Ramos (cell line): Measurements from ENCODE around the gene RBKS.

Source experiments
- in situ Hi-C: fragments of 300-500 bp; cut with MboI; formaldehyde crosslinking; loops from one replicate; pipeline ENCODE4 v1.14.3; 2022; ENCODE audit warnings: low sequenced_read_pairs; ENCODE audit not compliant: unreplicated experiment

The RBKS gene

DNA sequence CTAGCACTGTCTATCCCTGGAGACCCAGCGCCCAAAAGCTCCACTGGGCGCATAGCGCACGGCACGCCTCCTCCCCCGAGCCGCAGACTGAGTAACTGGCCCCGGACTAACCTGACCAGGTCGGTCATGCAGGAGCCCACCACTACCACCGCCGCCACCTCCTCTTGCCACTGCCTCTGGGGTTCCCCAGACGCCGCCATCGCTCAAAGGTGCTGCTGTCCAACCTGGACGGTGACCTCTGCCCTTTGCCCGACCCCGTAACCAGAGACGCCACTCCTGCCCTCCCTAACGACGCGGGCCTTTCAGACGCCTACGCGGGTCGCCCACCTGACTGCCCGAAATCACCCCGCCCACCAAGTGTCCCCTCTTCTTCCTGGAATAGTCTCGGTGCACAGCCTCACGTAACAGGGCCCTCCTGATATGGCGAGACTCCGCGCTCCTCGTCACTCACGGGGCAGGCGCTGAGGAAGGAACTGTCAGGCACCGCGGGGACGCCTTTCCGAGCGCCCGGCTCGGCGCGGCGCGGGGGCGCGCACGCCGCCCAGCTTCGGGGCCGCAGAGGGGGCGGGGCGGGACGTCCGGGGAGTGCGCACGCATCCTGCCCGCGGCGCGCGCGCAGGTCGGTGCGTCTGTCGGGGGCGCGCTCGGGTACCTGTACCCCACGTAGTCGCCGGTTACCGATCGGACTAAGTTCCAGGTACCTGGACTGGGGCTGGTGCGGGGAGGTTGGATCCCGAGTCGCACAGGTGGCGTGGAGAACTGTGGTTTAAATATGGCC, at the start of gene RBKS, which contains the start of gene BABAM2:
RBKS (minus strand) TSS at position 242 of the 778 bp plus-strand sequence; CDS start at position 200, 42 bp downstream.
BABAM2 (plus strand) TSS at position 584 of the 778 bp plus-strand sequence. CDS start 3,828 bp downstream, outside the sequence.
- in situ Hi-C loops, result no loop called here

DNA sequence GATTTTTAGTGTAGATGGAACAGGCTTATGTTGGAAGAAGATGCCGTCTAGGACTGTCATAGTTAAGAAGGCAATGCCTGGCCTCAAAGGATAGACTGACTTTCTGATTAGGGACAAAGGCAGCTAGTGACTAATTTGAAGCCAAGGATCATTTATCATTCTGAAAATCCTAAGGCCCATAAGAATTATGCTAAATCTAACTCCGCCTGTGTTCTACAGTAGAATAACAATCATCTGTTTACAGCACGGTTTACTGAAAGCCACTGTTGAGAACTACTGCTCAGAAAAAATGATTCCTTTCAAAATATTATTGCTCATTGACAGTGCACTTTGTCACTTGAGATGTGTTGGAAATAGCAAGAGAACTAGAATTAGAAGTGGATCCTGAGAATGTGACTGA, 44.8 kb upstream of the RBKS start:
- in situ Hi-C loops, result no loop called here

DNA sequence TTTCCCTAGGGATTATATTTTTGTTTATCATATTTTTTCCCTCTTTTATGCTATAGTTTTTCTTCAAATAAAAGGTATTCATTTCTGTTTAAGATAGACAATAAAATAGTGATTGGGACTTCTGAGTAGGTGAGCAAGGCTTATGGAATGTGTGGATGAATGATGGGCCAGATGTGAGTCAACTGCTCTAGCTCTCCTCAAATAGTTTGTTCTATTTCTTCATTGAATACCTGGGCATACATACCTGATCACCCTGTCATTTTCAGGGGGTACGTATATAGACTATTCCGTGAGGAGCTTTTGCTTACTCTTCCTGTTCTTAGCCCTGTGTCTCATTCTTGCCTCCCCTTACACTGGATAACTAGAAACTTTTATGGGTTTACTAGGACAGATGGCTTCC, 42.2 kb upstream of the RBKS start:
- in situ Hi-C loops, result no loop called here

DNA sequence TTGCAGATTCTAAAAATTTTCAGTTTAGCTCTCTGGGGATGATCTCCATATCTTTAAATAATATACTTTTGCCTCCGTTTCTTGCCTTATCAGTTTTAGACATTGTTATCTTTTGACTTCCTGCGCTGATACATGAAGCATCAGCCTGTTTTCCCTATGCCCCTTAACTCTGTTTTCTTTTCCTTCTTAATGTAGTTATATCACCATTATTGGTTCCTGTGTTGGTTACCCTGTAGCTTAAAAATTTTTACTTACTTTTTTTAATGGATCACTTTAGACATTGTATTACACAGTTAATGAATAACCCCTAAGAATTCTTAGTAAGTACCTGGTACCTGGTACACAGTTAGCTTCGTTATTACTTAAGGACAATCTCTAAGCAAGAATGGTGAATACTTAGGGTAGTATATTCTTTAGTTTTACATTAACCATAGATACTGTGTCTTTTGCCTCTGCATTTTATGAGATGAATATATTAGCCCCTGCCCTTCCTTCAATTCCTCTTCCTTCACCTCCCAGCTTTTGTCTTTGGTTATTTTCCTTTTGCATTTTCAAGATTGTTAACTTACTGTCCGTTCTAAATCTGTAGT, 41.3 kb upstream of the RBKS start:
- in situ Hi-C loops, result no loop called here

DNA sequence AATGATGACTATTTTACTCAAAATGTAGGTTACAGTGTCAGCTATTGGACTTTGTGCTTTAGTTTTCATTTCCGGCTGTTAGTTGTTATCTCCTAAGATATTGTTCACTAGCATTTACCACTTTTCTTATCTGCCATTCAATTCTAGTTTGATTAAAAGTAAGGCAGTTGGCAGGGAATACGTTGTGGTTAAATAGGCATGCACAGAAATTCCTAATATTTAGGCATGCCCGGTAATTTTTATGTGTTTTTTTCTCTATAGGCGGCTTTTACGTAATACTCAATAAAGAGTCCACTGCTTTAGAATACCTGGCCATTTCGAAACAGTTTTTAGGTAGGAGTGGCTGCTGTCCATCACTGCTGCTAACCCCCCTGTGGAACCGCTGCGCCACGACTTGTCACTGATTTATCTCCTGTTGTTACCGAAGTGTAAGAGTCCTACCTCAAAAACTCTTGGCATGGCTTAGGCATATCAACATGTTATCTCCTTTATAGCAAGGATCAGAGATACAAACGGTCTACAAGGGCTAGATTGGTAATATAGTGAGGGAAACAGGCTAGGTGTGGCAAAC, 39.8 kb upstream of the RBKS start:
- in situ Hi-C loops, result no loop called here

DNA sequence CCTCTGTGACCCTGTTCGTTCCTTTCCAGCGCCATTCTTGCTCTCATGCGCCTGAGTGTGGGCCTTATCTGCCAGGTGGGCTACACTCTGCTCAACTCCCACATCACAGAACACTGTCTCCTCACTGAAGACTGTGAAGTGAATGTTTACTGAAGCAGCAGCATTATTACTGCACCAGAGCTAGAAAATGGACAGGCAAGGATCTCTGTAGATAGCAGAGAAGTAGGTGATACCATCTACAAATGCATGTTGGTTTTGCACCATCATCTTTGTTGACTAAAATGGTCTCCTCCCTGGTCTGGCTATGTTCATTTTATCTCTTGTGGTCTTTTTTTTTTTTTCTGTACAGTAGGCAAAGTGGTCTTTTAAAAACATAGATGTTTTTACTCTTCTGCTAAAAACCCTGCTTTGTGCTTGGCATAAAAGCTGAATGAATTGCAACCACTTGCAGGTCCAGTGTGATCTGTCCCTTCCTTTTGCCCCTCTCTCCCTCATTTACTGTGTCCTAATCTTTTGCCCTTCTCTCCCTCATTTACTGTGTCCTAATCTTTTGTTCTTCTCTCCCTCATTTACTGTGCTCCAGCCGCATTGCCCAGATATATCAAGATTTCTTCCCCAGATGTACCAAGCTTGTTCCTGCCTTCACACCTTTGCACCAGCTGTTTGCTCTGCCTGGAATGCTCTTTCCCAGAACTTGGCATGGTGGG, 35.7 kb upstream of the RBKS start:
- in situ Hi-C loops, result no loop called here

DNA sequence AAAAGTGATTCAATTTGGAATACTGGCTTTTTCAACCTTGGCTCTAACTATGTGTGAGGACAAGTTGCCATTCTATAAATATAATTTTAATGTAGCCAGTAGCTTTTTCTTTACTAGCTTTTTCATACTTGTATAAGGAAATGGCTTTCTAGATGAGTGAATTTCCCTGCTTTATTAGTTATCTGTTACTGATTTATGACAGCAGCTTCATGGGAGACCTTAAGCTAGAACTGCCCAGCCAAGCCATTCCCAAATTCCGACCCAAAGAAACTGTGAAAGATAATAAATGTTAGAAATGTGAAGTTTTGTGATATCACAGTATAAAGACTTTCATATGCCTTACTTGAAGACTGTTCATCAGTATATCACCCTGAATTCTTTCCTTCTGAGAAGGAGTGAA, 32.7 kb upstream of the RBKS start:
- in situ Hi-C loops, result no loop called here

DNA sequence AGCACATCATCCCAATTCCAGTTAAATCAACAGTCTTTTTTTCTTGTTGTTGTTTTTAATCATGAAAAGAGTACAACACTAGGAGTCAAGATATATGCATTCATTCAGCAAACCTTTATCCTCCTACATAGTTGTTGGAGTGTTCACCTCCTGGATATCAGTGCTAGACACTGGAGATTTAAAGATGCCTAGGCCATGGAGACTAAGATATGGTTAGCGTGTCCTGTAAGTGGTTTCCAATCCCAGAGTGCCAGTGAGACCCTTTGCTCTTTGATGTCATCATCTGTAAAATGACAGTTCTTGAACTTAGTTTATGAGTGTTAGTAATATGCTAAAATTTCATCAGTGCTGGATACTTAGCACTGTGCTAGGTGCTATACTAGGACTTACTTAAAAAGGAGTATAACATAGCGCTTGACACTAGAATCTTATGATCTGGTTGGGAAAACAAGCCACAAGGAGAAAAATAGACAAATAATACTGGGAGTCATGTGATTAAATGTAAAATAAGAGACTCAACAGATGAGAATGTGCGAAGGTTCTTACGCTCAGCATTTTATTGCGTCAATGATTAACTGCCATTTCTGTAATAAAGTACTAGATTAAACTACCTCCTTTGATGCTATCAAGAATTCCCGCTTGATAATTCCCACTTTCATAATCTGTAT, 31.8 kb upstream of the RBKS start:
- in situ Hi-C loops, result no loop called here

DNA sequence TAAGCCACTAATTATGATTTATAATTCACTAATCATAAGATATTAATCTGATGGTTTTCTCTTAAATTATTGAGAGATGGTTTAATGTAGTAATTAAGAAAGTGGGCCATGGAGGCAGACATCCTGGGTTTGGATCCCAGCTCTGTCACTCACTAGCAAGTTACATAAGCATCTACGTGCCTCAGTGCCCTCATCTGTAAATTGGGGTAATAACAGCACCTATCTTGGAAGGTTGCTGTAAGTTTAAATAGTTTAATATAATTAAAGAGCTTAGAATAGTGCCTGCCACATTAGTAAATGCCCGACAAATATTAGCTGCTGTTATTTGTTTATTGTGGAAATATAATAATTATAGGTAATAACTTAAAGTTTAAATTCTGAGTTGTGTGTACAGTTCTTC, 31.2 kb upstream of the RBKS start:
- in situ Hi-C loops, result no loop called here

DNA sequence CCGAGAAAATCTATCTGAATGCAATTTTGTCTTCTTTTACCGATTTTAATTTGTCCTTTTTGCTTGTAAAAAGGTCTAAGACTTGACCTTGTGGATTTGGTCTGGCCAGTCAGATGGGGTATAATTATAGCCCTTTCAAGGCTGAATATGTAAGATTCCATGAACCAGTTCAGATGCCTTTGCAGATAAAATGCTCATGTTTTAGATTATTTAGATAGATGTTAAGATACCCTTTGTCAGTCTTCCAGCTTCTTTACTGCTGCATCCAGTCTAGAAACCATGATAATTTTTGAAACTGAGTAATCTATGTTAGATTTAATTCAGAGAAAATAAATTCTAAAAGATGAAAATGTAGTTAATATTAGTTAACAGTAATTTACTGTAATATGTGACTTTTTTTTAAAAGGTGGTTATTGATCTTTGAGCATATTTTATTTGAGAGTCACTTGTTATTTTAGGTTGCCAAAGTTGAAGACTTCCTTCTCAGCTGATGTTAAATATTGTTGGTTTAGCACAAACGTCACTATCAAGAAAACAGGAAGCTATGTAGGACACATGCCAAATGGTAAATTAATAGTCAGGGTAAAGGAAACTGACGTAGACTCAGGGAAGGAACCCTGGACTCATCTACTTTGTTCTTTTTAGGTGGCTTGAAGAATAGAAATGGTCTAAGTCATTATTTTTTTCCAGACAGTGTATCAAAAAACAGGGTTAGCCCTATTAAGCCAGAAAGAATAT, 30.1 kb upstream of the RBKS start:
- in situ Hi-C loops, result no loop called here

DNA sequence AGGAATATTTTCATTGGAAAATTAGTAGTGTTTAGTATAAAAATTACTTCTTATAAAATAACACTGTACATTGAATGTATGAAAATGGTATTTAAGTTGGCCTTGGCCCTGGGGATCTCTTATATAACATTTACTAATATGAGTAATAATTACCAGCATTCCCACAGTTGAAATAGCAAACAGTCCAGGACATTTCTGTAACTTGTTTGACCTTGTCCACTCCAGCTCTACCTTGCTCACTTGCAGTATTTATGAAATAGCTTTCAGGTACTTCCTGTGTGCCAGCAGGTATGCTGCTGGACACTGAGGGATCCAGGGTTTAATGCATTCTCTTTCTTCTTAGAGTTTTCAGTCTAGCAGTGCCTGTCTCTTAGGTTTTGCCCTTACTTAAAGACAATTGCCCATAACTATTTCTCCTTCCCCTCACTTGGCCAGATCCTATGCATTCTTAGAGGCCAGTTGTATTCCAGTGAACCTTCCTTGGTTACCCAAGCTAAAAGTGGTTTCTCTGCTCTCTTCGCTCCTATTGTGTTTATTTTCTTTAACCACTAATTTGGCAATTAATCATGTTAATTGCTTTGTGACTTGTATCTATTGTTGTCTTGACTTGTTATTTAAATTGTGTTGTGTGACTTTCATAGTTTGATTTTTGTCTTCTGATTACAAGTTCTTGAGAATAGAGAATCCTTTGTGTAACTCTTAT, 26.3 kb upstream of the RBKS start:
- in situ Hi-C loops, result no loop called here

DNA sequence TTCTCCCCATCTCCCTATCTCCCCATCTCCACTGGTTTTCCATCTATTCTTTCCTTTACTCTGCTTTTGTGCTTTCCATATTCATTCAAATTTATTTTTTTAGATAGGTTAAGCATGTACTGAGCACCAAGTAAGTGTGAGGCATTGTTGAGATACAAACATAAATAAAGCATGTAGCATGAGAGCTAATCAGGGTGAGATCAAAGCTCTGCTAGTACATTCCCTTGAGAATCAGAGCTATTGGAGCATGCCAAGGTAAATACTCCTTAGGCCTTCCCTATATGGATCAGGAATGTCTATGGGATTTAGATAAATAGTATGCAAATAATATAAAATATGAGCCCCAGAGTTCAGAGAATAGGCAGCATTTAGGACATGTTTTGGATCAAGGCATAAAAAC, 25.7 kb upstream of the RBKS start:
- in situ Hi-C loops, result no loop called here

DNA sequence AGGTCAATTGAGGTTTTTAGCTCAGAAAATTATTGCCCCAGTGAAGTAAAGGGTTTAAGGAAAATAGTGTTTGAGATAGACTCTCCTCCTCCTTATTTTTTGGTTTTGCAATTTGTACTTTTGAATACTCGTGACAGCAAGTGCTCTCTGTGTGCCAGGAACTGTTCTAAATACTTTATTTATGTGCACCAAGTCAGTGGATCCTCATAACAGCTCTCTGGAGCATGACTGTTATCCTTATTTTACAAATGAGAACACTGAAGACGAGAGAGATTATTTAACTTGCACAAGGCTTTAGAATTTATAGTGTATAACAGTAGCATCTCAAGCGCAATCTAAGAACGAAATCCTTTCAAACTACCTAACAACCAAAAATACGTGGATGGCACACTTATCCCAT, 25.0 kb upstream of the RBKS start:
- in situ Hi-C loops, result no loop called here

DNA sequence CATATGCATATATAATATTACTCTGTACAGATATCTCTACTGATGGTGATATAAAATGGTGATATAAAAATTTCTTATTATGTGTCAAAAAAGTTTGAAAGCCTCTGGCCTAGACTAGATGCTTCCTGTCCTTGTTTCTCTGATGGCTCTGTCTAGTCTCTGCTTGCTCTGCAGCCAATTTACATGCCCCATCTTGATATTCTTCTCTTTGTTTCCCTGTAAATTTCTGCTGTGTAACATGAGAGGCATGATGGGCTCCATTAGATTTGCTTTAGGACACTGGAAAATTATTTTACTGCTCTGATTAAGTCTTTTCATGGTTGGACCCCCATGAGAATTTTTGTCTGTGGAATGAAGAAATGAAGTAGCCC, 24.6 kb upstream of the RBKS start:
- in situ Hi-C loops, result no loop called here

DNA sequence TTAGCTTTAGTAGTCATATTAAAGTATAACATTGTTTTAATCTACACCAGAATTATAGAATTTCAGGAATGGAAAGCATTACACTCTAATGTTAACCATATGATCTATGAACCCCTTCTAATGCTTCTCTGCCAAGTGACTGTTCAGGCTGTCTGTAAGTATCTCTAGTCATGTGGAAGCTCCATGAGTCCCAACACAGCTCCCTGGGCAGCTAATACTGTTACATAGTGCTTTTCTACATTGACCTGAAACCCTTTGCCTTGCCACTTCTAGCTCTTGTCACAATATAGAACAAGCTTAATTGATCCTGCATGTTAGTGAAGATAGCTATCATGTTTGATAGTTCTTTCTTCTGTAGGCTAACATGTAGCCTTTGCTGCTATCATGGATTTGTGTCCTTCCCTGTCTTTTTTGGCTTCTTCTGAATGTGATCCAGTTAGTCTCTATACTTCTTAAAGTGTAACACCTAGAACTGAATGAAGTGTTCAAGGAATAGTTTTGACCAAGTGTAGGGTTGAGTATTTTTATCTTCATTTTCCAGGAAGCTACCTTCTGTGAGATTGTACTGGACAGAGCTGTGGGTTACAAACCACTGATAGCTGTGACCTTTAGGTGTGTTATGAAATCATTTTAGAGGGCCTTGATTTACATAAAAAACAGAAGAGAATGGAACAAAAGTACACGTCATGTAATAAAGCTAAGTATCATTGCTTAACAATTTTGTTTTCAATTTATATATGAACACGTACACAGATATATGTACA, 24.0 kb upstream of the RBKS start:
- in situ Hi-C loops, result no loop called here

DNA sequence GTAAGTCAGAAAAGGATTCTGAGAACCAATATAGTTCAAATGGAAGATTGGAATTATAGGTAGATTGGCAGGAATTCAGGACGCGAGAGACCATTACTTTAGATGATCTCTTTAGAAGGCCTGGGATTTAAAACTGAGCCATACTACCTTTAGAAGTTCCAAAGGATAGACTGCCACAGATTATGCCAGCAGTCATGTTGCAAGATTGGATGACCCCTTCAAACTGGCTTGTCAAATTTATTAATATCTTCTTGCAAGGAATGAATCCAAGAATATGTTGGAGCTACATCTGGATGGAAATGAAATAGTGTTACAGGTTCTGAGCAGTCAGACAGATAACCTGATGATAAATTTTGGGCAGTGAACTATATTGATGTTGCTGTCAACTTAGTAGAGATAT, 22.3 kb upstream of the RBKS start:
- in situ Hi-C loops, result no loop called here

DNA sequence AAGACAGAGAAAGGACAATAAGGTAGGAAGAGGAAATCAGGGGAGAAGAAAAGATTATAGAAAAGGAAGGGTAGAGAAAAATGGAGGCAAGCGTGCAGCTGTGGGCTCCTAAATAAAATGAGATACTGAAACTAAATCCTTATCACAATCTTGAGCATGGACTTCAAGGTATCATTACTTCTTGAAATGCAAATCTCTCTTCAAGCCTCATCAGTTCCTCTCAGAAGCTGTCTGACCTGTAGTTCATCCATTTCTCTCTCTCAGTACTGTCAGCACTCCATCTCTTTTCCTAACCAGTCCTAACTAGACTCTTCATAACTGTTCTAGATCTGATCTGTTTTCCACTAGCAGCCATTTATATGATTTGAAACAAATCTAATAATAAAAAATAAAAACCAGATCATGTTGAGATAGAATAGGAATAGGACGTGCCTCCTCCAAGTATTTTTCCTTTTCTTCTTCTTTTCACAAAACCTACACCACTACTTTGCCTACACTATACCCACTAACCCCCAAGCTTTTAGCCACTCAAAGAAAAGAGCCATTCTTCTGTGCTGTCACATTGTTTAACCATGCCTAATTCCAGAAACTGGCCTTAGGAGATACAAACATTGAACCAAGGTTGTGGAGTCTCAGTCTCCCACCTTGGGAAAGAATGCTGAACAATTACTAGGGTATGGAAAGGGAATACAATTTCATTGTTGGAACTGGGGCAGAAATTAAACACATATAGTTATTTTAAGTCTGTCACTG, 21.4 kb upstream of the RBKS start:
- in situ Hi-C loops, result no loop called here

DNA sequence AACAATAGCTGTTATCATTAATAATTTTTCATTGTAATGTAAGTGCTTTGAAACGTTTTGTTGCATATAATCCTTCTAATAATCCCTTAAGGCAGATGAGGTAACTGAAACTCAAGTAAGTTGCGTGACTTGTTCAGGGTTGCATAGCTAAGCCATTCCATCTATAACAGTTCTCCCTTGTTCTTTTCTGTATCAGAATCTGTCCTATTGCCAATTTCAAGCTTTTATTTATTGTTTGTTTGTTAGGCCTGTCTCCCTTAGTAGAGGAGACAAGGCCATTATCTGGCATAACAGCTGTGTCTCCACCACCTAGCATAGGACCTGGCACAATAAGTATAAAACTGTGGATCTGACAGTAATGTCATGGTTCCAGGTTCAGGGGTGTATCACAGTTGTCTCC, 19.7 kb upstream of the RBKS start:
- in situ Hi-C loops, result no loop called here
